Measurements from ENCODE around the gene TMC5.
"Not testable (repeated sequence)": the region's sequence is repeated elsewhere in the genome, so short reads cannot be mapped to it uniquely, and the experiment has no call there.

The TMC5 gene

GRCh38 chr16:19542138-19542821 is 124.6 kb downstream of the TMC5 start:
- no peak for DNase-seq (ENCODE audit: low read depth)

GRCh38 chr16:19543278-19543996 is 125.8 kb downstream of the TMC5 start:
- DNase-seq (ENCODE audit: low read depth) = not testable (repeated sequence)

GRCh38 chr16:19548144-19548543 is 130.5 kb downstream of the TMC5 start:
- DNase-seq (ENCODE audit: low read depth) = no peak
